ENCODE data around the gene RBM45. TPM values are rescaled to one million over a fixed set of nuclear protein-coding genes. Genes with fewer than 3 reads are reported as not detected.
A peak's percentile ranks its signal among the peaks of the same experiment; 100 is the strongest.

The RBM45 gene
- total and polyA plus RNA-seq, 10 donors: 13.0 to 19.3 (median 15.7) TPM

DNA sequence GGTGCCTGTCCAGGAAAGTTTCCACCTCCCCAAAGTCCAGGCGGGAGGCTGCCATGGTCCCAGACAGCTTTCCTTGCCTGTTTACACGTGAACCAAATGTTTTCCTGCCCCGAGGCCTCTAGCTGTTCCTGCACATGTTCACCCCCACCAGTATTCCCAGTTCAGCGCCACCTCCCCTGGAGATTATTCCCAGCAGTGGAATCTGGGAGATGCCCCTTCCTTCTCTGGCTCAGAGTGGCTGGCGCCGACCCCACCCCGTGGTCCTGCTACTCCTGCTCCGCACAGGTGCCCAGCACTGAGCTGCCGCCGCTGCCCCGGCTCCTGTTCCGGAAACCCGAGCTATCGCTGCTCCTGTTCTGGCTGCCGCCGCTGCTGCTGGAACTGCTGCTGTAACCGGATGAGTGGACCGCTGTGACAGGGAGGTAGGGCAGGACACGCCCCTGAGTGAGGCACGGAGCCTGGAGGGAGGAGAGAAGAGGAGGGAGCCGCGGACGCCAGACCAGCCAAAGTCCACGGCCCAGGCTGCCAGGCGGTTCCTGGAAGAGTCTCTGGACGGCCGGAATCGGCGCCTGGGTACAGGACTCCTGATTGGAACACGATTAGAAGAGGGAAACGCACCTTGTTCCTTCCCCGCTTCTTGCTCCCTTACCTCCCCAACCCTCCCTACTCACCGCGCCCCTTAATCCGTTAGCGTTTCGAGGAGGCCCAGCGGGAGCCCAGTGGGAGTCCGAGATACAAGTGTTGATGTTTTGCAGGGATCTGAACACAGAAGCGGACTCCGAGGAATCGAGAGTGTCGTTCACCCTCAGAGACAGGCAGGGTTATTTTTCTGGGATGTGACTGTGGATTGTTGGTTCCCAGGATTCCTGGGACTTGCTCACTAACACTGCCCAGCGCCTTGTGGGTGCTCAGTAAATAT lies 39.6 kb upstream of the RBM45 start, which contains the start of gene PDE11A:
Gene PDE11A, minus strand, starts transcription at position 395 of the 919 bp plus-strand sequence. Its CDS starts 340 bp downstream, at position 55.
- 4 to 8% (median 5%) methylated on average over 37 to 44 of the region's 44 CpGs for WGBS, 5 donors
- no peak for TF ChIP-seq POLR2A (IDR thresholded peaks at IDR 0.05)
- TF ChIP-seq, protein P1, sequence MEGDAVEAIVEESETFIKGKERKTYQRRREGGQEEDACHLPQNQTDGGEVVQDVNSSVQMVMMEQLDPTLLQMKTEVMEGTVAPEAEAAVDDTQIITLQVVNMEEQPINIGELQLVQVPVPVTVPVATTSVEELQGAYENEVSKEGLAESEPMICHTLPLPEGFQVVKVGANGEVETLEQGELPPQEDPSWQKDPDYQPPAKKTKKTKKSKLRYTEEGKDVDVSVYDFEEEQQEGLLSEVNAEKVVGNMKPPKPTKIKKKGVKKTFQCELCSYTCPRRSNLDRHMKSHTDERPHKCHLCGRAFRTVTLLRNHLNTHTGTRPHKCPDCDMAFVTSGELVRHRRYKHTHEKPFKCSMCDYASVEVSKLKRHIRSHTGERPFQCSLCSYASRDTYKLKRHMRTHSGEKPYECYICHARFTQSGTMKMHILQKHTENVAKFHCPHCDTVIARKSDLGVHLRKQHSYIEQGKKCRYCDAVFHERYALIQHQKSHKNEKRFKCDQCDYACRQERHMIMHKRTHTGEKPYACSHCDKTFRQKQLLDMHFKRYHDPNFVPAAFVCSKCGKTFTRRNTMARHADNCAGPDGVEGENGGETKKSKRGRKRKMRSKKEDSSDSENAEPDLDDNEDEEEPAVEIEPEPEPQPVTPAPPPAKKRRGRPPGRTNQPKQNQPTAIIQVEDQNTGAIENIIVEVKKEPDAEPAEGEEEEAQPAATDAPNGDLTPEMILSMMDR (IDR thresholded peaks at IDR 0.05 in 8 of 11, conservative IDR thresholded peaks at IDR 0.05 in 3 of 11): no peak
- TF ChIP-seq POLR2AphosphoS5 (IDR thresholded peaks at IDR 0.05): peak; percentile 19 to 65 (median 59)
- Histone ChIP-seq H3K4me3 (peak within 1 kb of the TSS; percentile 0 to 63 (median 16)), H3K9me3 (no peaks in the 10 kb centered on the region), H3K27ac (no peak within 1 kb of the TSS), H3K36me3 (no peaks in the 10 kb centered on the region), H3K27me3 (replicated peaks in 1 of 7) (peaks cover 0 to 64% (median 30%) of the 10 kb centered on the region in 7 donors), H3K4me1 (peaks cover 0 to 13% (median 7%) of the 10 kb centered on the region in 6 donors)
- DNase-seq: peak; percentile 81
- intact Hi-C loops (cut with DNase I; ENCODE audit: low total_unique reads): no loop called here

DNA sequence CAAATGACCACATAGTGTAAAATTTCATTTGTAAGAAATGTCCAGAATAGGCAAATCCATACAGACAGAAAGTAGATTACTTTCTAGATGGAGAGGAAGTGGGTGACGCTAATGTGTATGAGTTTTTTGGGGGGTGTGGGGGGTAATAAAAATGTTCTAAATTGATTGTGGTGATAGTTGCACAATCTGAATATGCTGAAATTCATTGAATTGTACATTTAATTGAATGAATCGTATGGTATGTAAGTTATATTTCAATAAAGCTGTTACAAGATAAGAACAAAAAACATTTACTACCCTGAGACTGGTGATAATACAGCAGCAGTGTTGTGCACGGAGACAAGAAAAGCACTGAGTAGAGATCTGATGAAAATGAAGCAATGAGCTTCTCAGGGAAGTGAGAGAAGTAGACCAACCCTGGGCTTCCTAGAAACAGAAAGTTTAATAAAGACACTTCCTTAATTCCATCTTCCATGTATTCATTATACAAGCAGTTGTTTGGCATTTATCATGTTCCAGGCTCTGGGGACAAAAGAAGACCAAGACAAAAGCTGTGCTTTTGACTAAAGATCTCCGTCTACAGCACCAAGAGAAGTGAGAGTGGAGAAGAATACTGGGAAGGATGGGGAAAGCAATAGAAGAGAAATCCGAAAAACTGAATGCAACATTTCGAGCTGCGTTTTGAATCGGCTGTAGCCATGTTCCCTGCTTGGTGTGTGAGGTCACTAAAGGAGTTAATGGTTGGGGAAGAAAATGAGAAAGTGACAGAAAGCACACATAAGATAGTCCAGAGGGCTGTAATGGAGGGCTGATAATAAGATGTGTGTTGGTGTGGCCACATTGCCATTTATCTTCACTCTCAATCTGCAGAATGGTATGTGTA lies 37.9 kb upstream of the RBM45 start:
- no peak for DNase-seq
- intact Hi-C loops (cut with DNase I; ENCODE audit: low total_unique reads): no loop called here
- Histone ChIP-seq H3K4me1 (peaks cover 0 to 13% (median 7%) of the 10 kb centered on the region in 6 donors), H3K27ac (no peak overlapping the region), H3K27me3 (replicated peaks in 1 of 7) (peaks cover 0 to 55% (median 30%) of the 10 kb centered on the region in 7 donors), H3K4me3 (no peak overlapping the region), H3K36me3 (no peaks in the 10 kb centered on the region), H3K9me3 (peaks cover 0 to 4% (median 3%) of the 10 kb centered on the region in 8 donors)
- WGBS, 5 donors: 78 to 89% (median 81%) methylated on average over 8 of the region's 8 CpGs
- TF ChIP-seq, protein P1 (IDR thresholded peaks at IDR 0.05 in 8 of 11, conservative IDR thresholded peaks at IDR 0.05 in 3 of 11): no peak
- no peak for TF ChIP-seq POLR2A (IDR thresholded peaks at IDR 0.05)
- TF ChIP-seq POLR2AphosphoS5 (IDR thresholded peaks at IDR 0.05): no peak

DNA sequence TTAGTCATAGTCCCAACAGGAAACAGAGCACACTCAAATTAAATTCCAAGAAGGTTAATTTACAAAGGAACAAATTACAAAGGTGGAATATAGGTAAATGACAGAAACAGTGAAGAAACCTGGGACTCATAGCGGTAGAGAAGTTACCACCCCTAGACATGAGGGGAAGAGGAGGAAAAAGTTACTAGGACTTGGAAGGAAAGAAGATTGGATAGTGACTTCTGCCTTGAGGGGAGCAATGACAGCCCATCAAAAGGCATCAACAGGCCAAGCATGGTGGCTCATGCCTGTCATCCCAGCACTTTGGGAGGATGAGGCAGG lies 37.3 kb upstream of the RBM45 start:
- Histone ChIP-seq H3K4me3 (no peak overlapping the region), H3K27me3 (replicated peaks in 1 of 7) (peaks cover 0 to 51% (median 30%) of the 10 kb centered on the region in 7 donors), H3K4me1 (peaks cover 0 to 13% (median 7%) of the 10 kb centered on the region in 6 donors), H3K36me3 (no peaks in the 10 kb centered on the region), H3K9me3 (peaks cover 0 to 8% (median 4%) of the 10 kb centered on the region in 8 donors), H3K27ac (no peak overlapping the region)
- intact Hi-C loops (cut with DNase I; ENCODE audit: low total_unique reads): no loop called here
- WGBS, 5 donors: 93 to 100% (median 95%) methylated on average over 1 of the region's 1 CpG
- no peak for TF ChIP-seq POLR2A (IDR thresholded peaks at IDR 0.05)
- TF ChIP-seq, protein P1 (IDR thresholded peaks at IDR 0.05 in 8 of 11, conservative IDR thresholded peaks at IDR 0.05 in 3 of 11): no peak
- no peak for TF ChIP-seq POLR2AphosphoS5 (IDR thresholded peaks at IDR 0.05)
- no peak for DNase-seq
